T follicular helper cell (primary cell): ENCODE results near the gene SH3PXD2B.
"Not testable (repeated sequence)": the region's sequence is repeated elsewhere in the genome, so short reads cannot be mapped to it uniquely, and the experiment has no call there.

ENCODE experiments used
- DNase-seq: peaks from one replicate; pipeline ENCODE4 v3.0.0-alpha.2; 2020; ENCODE audit warnings: low read depth

SH3PXD2B gene

DNA sequence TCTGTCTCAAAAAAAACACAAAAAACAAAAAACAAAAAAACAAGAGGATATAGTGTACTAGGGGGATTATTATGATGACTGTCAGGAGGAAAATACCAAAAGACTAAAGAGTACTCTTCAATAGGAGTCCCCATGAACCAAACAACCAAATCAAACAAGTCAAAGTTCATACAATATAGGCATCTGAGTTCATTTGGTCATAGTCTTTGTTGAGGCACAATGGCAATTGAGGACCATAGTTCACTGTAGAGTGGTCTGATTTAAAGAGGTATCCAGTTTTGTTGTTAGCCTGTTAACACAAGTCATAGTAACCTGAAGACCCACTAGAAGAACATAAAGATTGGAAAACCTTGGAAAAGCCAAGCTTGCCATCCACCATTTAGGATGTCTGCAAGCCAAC lies 159.5 kb downstream of the SH3PXD2B start:
- no peak for DNase-seq

DNA sequence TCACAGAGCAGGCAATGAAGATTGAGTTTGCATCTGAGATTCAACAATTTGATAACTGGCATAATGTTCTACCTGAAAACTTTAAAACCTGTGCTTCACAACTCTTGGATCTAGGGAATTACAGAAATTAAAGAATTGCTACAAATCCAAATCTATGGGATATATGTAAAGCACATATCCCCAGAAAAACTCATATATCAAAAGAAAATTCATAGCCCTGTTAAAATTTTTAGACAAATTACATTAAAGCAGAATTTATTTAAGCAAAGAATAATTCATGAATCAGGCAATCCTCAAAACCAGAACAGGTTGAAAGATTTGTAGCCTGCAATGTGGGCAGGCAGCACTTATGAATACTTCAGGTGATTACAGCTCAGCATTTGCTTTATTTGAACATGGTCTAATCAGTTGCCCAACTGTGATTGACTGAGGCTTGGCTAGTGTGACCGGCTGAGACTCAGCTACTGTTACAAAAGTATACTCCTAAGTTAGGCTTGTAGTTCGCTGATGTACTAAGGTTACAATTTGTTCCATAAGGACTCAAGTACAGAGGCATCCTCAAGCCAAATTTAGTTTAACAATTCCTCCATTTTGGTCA lies 160.5 kb downstream of the SH3PXD2B start:
- DNase-seq = no peak

DNA sequence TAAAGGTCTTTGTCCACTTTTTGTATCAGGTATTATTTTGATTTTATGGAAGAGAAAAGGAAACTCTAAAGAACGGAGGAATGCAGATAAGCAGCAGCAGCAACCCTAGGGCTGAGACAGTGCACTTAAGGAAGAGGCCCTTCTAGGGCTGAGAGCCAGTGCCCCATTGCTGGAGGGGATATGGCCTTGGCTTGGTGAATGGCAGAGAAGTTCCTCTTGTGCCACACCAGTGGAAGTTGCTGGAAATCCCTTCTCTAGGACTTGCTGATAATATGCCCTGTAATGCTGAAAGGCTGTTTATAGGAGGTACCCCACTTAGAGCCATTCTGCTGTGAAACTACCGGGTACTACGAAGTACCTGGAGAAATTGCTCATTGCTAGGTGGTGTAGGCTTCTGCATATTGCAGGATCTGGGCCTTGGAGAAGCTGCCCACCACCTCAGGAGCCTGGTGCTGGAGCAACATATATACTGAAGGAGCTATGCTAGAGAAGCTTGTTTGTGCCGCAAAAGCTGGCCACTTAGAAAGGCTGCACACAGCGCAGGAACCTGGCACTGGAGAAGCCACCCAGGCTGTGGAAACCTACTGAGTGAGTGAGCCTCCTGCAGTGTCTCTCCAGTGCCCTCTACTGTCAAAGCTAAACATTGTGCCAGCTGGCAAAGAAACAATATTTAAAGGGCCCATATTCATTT lies 161.1 kb downstream of the SH3PXD2B start:
- DNase-seq = peak; percentile 40

DNA sequence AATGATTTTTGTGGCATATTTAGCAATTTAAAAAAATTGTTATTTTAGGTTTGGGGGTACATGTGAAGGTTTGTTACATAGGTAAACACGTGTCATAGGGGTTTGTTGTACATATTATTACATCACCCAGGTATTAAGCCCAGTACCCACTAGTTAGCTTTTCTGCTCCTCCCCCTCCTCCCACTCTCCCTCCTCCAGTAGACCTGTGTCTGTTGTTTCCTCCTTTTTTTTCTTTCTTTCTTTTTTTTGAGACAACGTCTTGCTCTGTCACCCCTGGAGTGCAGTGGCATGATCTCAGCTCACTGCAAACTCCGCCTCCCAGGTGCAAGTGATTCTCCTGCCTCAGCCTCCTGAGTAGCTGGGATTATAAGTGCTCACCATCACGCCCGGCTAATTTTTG lies 162.5 kb downstream of the SH3PXD2B start:
- not testable (repeated sequence) for DNase-seq

DNA sequence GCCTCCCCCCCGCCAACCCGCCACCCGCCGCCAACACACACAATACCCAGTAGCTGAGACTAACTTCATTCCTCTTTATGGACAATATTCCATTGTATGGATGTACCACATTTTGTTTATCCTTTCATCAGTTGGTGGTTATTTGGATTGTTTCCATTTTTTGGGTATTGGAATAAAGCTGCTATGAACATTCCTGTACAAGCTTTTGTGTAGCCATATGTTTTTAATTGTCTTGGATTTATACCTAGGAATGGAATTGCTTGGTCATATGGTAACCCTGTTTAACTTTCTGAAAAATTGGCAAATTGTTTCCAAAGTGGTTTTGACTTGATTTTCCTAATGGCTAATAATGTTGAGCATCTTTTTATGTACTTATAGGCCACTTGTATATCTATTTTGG lies 165.9 kb downstream of the SH3PXD2B start:
- DNase-seq = no peak

DNA sequence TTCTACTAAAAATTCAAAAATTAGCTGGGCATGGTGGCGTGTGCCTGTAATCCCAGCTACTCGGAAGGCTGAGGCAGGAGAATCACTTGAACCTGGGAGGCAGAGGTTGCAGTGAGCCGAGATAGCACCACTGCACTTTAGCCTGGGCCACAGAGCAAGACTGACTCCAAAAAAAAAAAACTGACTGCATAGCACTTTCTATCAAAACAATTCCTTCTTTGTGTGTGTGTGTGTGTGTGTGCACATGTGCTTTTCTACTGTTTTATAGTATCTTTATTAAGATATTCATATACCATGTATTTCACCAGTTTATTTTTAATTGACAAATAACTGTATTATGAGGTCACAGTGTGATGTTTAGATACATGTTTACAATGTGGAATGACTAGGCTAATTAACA lies 167.2 kb downstream of the SH3PXD2B start:
- DNase-seq = not testable (repeated sequence)

DNA sequence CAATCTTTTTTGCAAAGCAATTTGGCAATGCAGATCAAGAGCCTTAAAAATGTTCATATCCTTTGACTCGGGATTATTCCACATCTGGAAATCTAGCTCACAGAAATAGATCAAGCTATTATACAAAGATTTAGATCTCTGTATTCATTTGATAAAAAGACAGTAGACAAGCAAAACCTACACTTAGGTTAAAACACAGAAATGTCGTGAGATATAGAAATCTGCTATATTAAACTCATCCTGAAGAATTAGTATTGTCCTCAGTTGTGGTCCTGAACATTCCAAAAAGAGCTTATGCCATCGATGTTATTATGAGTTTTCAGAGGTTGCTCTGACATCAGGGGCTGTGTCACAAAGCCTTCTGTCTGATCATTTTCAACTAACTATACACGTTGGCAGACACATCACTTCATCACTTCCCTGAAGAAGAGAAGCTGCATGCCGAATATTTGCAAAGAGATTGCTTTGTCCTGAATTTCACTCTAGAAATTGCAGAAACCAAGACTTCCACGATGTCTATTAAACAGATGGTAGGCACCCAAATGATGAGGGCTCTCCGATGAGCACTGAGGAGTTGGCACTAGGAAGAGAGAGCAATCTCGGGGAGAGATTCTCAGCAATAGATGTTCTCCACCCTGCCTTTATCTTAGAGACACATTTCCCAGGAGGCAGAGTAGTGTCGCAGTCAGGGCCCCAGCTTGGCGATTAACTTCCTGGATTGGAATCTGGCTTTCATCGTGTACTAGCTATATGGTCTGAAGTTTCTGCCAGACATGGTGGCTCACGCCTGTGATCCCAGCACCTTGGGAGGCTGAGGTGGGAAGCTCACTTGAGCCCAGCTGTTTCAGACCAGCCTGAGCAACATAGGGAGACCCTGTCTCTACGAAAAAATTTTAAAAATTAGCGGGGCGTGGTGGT lies 168.8 kb downstream of the SH3PXD2B start:
- DNase-seq = no peak

DNA sequence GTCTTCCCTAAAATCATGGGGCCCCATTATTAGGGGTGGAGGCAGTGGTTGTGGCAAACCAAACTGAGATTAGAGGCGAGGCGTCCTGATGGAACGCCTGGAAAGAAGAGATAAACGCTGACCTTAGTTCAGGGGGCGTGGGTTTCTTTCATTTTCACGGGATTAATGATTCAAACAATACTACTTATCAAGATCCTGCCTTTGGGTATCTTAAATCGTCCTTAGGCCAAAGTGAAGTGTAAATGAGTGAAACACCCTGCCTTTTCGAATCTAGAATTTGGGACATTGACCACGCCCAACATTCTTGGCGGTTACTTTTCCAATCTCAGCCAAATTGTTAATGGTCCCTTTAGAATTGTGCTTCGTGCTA lies 169.7 kb downstream of the SH3PXD2B start:
- DNase-seq = no peak

DNA sequence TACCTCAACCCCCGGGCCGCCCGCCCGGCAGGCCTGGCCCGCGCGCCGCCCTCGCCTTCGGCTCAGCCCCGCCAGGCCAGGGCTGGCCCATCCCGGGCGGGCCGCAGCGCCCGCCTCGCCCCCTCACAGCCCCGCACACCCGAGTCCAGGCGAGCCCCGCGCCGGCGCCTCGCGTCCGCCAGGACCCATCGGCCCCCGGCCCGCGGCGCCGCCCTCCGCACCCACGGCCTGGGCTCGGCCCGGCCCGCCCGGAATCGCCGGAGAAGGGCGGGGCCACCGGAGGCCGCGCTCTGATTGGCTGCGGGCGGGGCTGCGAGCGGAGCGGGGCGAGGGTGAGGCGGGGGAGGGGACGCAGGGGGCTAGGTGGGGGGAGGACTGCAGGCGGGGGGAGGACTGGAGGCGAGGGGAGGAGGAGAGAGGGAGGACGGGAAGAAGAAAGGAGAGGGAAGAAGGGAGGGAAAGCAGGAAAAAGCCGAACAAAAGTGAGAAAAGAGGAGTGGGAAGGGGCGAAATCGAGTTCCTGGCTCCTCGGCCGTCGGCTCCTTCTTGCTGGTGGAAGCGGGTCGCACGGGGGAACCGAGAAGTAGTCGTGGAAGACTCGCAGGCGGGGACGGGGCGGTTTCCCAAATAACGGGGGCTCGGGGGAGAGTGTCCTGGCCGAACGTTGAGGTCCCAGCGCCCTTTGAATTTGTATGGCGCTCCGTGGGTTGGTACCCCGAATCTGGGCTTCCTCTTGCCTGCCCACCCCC lies 170.3 kb downstream of the SH3PXD2B start:
- peak; percentile 64 for DNase-seq

DNA sequence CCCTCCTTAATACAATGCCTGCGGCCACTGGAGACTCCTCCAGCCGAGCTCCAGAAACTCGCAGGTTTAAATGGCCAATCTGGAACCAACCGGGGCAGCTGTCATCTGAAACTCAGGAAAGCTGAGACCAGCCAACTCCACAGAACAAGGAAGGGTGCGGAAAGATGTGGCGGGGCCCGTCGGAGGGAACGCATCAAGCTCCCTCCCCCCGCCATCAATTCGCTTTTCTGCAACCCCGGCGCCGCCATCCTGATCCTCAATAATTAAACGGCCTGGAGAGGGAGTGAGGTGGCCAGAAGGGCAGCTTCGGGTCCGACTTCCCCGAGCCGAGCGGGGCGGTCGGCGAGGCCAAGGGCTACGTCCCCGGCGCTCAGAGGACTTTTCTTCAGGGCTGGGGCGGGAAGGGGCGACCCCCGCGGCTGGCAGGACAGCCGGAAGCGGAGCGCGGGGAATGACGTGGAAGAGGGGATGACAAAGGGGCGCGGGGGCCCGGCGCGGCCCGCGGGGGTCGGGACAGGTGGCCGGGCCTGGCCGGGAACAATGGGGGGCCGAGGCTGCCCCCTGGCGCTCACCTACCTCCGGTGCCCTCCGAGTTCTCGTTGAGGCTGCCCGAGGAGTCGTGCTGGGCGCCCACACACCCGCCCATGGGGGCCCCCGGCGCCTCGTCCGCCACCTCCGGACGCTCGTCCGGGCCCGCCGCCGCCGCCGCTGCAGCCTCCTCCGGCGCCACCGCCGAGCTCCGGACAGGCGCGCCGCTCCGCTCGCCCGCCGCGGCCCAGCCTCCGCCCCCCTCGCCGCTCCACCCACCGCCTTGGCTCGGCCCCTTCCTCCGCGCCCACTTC lies 171.1 kb downstream of the SH3PXD2B start, which contains the start of gene UBTD2:
TSS of gene UBTD2 (minus strand) at position 745 of the 842 bp plus-strand sequence. CDS start at position 646, 99 bp downstream.
- DNase-seq = peak; percentile 40

DNA sequence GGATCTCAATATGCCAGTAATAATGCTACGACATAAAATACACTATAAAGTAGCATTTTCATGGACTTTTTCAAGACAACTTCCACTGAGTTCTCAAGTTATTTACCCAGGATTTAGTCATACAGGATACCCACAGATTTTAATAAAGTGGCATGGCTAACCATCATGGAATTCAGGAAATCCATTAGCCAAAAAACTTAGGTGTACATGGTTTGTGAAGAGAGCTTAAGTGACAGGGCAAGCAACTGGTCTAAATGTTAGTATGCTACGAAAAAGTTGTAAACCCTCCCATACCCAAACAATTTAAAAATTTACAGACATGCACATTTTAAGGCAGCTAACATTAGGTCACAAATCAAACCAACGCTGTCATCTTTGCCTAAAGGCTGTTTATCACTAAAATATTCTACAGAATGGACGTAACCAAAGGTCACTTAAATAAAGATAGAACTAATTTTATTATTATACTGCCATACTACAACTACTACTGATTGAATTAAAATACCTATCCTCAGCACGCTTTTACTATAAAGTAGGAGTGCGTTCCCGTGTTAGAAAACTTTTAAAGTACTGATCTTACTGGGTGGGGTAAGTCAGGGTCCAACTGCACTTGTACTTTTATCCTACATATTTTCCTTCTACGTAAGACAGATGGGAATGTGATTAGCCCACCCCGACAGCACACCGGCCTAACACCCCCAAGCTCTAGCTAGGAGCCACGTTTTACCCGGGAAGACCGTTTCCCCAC lies 171.9 kb downstream of the SH3PXD2B start:
- no peak for DNase-seq

DNA sequence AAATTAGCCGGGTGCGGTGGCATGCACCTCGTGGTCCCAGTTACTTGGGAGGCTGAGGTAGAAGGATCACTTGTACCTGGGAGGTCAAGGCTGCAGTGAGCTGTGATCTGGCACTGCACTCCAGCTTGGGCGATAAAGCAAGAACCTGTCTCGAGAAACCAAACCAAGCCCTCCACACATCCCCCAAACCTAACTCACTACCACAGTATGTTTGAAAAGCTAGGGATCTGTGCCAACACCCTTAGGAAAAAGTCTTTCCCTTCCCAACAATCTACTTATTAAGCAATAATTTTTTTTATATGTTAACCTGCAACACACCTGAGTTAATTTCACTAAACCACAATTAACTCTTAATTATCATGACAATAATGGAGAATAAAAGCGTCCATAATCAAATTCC lies 173.0 kb downstream of the SH3PXD2B start:
- DNase-seq = no peak

DNA sequence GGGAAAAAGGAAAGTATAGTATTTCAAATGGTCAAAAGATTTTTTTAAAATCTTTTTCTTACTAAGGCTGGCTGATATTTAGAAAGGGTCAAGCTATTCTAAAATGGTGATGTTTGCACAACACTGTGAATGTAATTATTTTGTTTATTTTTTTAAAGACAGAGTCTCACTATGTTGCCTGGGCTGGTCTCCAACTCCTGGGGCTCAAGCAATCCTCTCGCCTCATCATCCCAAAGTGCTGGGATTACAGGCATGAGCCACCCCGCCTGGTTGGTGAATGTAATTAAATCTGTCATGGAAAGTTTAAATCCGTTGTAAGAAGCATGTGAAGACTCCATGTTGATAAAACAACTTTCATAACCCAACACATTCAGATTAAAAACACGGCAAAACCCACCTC lies 173.4 kb downstream of the SH3PXD2B start:
- no peak for DNase-seq

DNA sequence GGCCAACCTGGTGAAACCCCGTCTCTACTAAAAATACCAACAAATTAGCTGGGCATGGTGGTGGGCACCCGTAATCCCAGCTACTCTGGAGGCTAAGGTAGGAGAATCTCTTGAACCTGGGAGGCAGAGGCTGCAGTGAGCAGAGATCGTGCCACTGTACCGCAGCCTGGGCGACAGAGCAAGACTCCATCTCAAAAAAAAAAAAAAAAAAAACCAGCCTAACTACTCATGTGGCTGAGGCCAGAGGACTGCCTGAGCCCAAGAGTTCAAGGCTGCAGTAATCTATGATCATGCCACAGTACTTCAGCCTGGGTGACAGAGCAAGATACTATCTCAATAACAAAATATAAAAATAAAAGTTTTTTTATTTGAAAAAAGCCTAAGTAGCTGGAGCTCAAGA lies 174.0 kb downstream of the SH3PXD2B start:
- DNase-seq = no peak

DNA sequence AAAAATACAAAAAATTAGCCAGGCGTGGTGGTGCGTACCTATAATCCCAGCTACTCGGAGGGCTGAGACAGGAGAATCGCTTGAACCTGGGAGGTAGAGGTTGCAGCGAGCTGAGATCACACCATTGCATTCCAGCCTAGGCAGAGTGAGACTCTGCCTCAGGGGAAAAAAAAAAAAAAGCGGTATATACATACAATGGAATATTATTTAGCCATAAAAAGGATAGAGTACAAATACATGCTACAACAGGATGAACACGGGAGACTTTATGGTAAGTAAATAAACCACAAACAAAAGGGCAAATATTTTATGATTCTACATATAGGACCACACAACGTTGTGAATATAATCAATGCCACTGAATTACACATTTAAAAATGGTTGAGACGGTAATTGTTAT lies 176.0 kb downstream of the SH3PXD2B start:
- no peak for DNase-seq

DNA sequence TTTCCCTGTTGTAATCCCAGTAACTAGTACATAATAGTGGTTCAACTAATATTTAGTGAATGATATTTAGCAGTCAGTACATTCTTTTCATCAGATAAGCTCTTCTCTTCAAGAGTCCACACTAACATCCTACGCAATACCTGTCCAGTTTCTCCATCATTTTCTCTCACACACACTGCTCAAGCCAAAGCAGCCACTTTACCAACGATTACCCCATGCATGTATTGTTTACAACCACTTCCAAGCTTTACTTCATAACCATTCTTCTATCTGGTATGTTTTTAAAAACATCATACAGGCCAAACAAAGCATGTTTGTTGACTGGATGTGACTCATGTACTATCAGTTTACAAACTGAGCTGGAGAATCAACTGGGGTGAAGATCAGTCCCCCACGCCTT lies 178.1 kb downstream of the SH3PXD2B start:
- DNase-seq = no peak
